ENCODE measurements around the gene TBCCD1. TPM values are rescaled to one million over a fixed set of nuclear protein-coding genes. Genes with fewer than 3 reads are reported as not detected.

Gene TBCCD1
- total and polyA plus RNA-seq, 2 donors (not counting 3 experiments of a cell fraction or from before 2014, with no cell fraction given) = 16.5 to 16.6 TPM

DNA sequence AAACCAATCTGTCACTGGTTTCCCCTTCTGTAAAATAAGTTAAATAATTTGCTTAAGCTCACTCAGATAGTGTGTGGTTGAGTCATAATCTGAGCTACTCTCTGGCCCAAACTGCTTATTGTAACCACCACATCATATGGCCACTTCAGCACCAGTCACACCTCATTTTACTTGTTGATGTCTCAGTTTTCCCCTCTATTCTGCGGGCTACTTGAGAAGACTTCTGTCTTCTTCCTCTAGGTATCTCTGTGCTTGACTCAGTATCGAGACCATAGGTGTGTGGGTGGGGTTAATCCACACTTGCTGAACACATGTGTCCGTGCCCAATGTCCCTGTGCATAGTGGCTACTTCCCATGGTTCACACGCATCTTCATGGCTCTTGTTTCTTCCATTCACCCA, 55.9 kb downstream of the TBCCD1 start:
- Histone ChIP-seq H3K9ac (replicated peaks; ENCODE audit: extremely low read depth, insufficient read depth, low read length) (no peak overlapping the region), H3K9me1 (replicated peaks; ENCODE audit: control insufficient read depth, extremely low read depth, insufficient read depth, low read length) (no peaks in the 10 kb centered on the region), H3K9me3 (replicated peaks; ENCODE audit: control insufficient read depth, insufficient read depth, low read length) (no peaks in the 10 kb centered on the region), H4K20me1 (replicated peaks; ENCODE audit: control insufficient read depth, extremely low read depth, insufficient read depth, low read length) (no peaks in the 10 kb centered on the region), H3K27ac (ENCODE audit: insufficient read depth, low read depth, low read length) (no peak overlapping the region), H3K4me3 (replicated peaks in 1 of 3; ENCODE audit: insufficient read depth in 1 of 3, low read depth in 1 of 3, low read length in 3 of 3) (no peak overlapping the region), H3K79me2 (ENCODE audit: control insufficient read depth, insufficient read depth, low read length) (no peaks in the 10 kb centered on the region), H2AFZ (ENCODE audit: low read depth, low read length) (no peak overlapping the region), H3K27me3 (ENCODE audit: control insufficient read depth in 2 of 2, insufficient read depth in 2 of 2, low read length in 2 of 2) (peaks cover 0 to 2% of the 10 kb centered on the region in 2 experiments), H3K36me3 (ENCODE audit: control insufficient read depth in 2 of 2, extremely low read depth in 1 of 2, insufficient read depth in 2 of 2, low read length in 2 of 2) (no peaks in the 10 kb centered on the region), H3K4me1 (ENCODE audit: control insufficient read depth, extremely low read depth, insufficient read depth, low read length) (no peaks in the 10 kb centered on the region), H3K4me2 (ENCODE audit: insufficient read depth, low read length) (no peak overlapping the region)
- dilution Hi-C loops (cut with MboI; ENCODE audit: extremely low pct_ligation_motif_present, low sequenced_read_pairs) (no loop called here), intact Hi-C loops (cut with micrococcal nuclease) (no loop called here)
- POLR2A ChIA-PET = no interaction called here
- CTCF ChIA-PET = no interaction called here
- DNase-seq (ENCODE audit: low read depth, low spot score) (no peak), FAIRE-seq (no peak)
- TF ChIP-seq POLR2AphosphoS5 (IDR thresholded peaks at IDR 0.05; ENCODE audit: insufficient read depth, low read depth, low read length) (no peak), POLR2A (IDR thresholded peaks at IDR 0.05; ENCODE audit: low read depth, low read length) (no peak)
- TF ChIP-seq, protein P1, sequence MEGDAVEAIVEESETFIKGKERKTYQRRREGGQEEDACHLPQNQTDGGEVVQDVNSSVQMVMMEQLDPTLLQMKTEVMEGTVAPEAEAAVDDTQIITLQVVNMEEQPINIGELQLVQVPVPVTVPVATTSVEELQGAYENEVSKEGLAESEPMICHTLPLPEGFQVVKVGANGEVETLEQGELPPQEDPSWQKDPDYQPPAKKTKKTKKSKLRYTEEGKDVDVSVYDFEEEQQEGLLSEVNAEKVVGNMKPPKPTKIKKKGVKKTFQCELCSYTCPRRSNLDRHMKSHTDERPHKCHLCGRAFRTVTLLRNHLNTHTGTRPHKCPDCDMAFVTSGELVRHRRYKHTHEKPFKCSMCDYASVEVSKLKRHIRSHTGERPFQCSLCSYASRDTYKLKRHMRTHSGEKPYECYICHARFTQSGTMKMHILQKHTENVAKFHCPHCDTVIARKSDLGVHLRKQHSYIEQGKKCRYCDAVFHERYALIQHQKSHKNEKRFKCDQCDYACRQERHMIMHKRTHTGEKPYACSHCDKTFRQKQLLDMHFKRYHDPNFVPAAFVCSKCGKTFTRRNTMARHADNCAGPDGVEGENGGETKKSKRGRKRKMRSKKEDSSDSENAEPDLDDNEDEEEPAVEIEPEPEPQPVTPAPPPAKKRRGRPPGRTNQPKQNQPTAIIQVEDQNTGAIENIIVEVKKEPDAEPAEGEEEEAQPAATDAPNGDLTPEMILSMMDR (IDR thresholded peaks at IDR 0.05; ENCODE audit: extremely low read depth in 1 of 2, insufficient read depth in 1 of 2, low read depth in 1 of 2, low read length in 2 of 2) = no peak
- TF ChIP-seq, protein P2, sequence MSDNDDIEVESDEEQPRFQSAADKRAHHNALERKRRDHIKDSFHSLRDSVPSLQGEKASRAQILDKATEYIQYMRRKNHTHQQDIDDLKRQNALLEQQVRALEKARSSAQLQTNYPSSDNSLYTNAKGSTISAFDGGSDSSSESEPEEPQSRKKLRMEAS (IDR thresholded peaks at IDR 0.05; ENCODE audit: insufficient read depth, insufficient read length) = no peak
- no TSS peak for BruUV-seq (replicated peaks)

GRCh38 chr3:186510374-186511079, 56.6 kb downstream of the TBCCD1 start:
- FAIRE-seq (no peak), DNase-seq (ENCODE audit: low read depth, low spot score) (no peak)
- Histone ChIP-seq H3K4me2 (ENCODE audit: insufficient read depth, low read length) (no peak overlapping the region), H3K4me1 (ENCODE audit: control insufficient read depth, extremely low read depth, insufficient read depth, low read length) (no peaks in the 10 kb centered on the region), H3K9me3 (replicated peaks; ENCODE audit: control insufficient read depth, insufficient read depth, low read length) (no peaks in the 10 kb centered on the region), H3K9ac (replicated peaks; ENCODE audit: extremely low read depth, insufficient read depth, low read length) (no peak overlapping the region), H3K9me1 (replicated peaks; ENCODE audit: control insufficient read depth, extremely low read depth, insufficient read depth, low read length) (no peaks in the 10 kb centered on the region), H3K36me3 (ENCODE audit: control insufficient read depth in 2 of 2, extremely low read depth in 1 of 2, insufficient read depth in 2 of 2, low read length in 2 of 2) (no peaks in the 10 kb centered on the region), H3K27me3 (ENCODE audit: control insufficient read depth in 2 of 2, insufficient read depth in 2 of 2, low read length in 2 of 2) (peaks cover 0 to 2% of the 10 kb centered on the region in 2 experiments), H3K27ac (ENCODE audit: insufficient read depth, low read depth, low read length) (no peak overlapping the region), H4K20me1 (replicated peaks; ENCODE audit: control insufficient read depth, extremely low read depth, insufficient read depth, low read length) (no peaks in the 10 kb centered on the region), H3K79me2 (ENCODE audit: control insufficient read depth, insufficient read depth, low read length) (no peaks in the 10 kb centered on the region), H2AFZ (ENCODE audit: low read depth, low read length) (no peak overlapping the region), H3K4me3 (replicated peaks in 1 of 3; ENCODE audit: insufficient read depth in 1 of 3, low read depth in 1 of 3, low read length in 3 of 3) (no peak overlapping the region)
- dilution Hi-C loops (cut with MboI; ENCODE audit: extremely low pct_ligation_motif_present, low sequenced_read_pairs) = no loop called here
- TF ChIP-seq, protein P1 (IDR thresholded peaks at IDR 0.05; ENCODE audit: extremely low read depth in 1 of 2, insufficient read depth in 1 of 2, low read depth in 1 of 2, low read length in 2 of 2) = no peak
- TF ChIP-seq POLR2A (IDR thresholded peaks at IDR 0.05; ENCODE audit: low read depth, low read length) = no peak
- TF ChIP-seq, protein P2 (IDR thresholded peaks at IDR 0.05; ENCODE audit: insufficient read depth, insufficient read length) = no peak
- no peak for TF ChIP-seq POLR2AphosphoS5 (IDR thresholded peaks at IDR 0.05; ENCODE audit: insufficient read depth, low read depth, low read length)
- no peak for TF ChIP-seq MYC (IDR thresholded peaks at IDR 0.05; ENCODE audit: low read depth, low read length)
- TF ChIP-seq JUN (IDR thresholded peaks at IDR 0.05; ENCODE audit: borderline replicate concordance, insufficient read depth, insufficient read length, low read depth) = no peak
- TF ChIP-seq FOS (IDR thresholded peaks at IDR 0.05; ENCODE audit: borderline replicate concordance, insufficient read depth, low read length) = no peak
- TF ChIP-seq EZH2 (IDR thresholded peaks at IDR 0.05; ENCODE audit: borderline replicate concordance, low read depth, low read length, severe bottlenecking) = no peak
- no peak for TF ChIP-seq GATA2 (IDR thresholded peaks at IDR 0.05; ENCODE audit: insufficient read depth, insufficient read length, low read depth, low read length)
- ChIA-PET CTCF (no interaction called here), POLR2A (no interaction called here)
- no TSS peak for BruUV-seq (replicated peaks)
- intact Hi-C loops (cut with micrococcal nuclease) = no loop called here
